GM18505 (cell line): ENCODE results near the gene CACNA1F.
A peak's percentile ranks its signal among the peaks of the same experiment; 100 is the strongest.
"Not testable (repeated sequence)": the region's sequence is repeated elsewhere in the genome, so short reads cannot be mapped to it uniquely, and the experiment has no call there.

ENCODE experiments used
- ATAC-seq: cut with Tn5 transposase; IDR thresholded peaks from one replicate; pipeline ENCODE4 v1.9.1; 2021; ENCODE audit not compliant: unreplicated experiment
- POLR2A ChIP-seq: IDR thresholded peaks from 4 replicates; pipeline ENCODE4 v1.6.1; 2011; ENCODE audit warnings: borderline replicate concordance; ENCODE audit not compliant: insufficient read depth, insufficient read length; ENCODE audit errors: extremely low read depth

Gene CACNA1F

GRCh38 chrX:49175435-49176274 lies 57.5 kb downstream of the CACNA1F start:
- no peak for ATAC-seq
- TF ChIP-seq POLR2A, result no peak

DNA sequence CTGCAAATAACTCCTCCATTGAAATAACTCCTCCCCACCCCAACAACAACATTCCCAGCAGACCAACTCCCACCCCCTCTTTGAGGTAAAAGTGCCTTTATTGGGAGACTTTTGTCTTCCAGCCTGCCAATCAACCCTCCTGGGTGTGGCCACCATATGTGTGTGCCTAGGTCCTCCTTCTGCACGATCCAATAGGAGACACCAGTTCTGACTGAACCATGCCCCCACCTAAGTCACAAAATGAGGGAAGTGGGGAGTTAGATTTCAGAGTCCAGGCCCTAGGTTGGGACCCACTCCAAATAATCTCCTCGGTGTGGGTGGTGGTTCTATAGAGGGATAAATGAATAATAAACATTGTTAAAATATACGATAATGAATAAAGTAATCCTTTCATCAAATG lies 58.4 kb downstream of the CACNA1F start:
- no peak for TF ChIP-seq POLR2A
- ATAC-seq, result no peak

DNA sequence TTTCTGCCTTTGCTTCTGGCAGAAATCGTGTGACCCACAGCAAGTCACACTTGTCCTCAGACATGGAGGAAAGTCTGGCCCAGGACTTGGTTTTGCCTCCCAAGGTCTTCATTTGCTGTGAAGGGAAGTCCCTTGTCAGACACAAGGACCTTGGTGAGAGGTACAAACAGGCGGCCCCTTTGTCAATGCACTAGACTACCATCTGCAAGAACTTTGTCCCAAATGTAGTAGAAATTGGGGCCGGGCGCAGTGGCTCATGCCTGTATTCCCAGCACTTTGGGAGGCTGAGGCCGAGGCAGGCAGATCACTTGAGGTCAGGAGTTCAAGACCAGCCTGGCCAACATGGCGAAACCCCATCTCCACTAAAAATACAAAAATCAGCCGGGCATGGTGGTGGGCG lies 59.6 kb downstream of the CACNA1F start:
- ATAC-seq, result not testable (repeated sequence)

- TF ChIP-seq POLR2A, result no peak
- peak; percentile 53 for ATAC-seq
These were observed 60.8 kb downstream of the CACNA1F start for GRCh38 chrX:49172280-49172780.

- TF ChIP-seq POLR2A, result peak; percentile 53
- peak; percentile 4 for ATAC-seq
These were observed 61.3 kb downstream of the CACNA1F start, which contains the start of gene PLP2 for GRCh38 chrX:49171752-49172279. TSS of gene PLP2 (plus strand) at chrX:49171898. CDS start at chrX:49172001, 103 bp downstream.

- no peak for ATAC-seq
- no peak for TF ChIP-seq POLR2A
These were observed 65.4 kb downstream of the CACNA1F start for GRCh38 chrX:49167740-49168108.

- no peak for ATAC-seq
- no peak for TF ChIP-seq POLR2A
These were observed 66.0 kb downstream of the CACNA1F start for GRCh38 chrX:49166914-49167739.

GRCh38 chrX:49165901-49166881 lies 66.9 kb downstream of the CACNA1F start:
- ATAC-seq, result no peak
- TF ChIP-seq POLR2A, result no peak

DNA sequence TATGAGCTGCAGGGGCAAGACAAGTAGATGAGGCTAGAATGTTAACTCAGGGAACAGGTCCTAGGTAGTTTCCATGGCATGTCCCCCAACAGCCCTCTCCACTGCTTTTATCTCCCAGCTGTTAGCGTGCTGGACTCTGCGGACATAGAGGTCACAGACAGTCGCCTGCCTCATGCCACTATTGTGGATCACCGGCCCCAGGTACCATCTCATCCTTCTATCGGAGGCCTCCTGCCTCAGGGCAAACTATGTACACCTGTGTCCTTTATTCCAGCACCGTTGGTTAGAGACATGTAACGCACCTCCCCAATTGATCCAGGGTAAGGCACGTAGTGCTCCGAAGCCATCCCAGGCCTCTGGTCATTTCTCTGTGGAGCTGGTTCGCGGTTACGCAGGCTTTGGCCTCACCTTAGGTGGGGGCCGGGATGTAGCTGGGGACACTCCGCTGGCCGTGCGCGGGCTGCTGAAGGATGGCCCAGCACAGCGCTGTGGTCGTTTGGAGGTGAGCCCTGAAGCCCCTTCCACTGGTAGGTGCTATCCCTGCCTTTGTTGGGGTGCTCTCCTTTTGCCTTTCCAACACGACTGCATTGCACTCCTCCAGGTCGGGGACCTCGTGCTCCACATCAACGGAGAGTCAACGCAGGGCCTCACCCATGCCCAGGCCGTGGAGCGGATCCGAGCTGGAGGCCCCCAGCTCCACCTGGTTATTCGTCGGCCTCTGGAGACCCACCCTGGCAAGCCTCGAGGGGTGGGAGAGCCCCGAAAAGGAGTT lies 68.4 kb downstream of the CACNA1F start:
- no peak for ATAC-seq
- no peak for TF ChIP-seq POLR2A

DNA sequence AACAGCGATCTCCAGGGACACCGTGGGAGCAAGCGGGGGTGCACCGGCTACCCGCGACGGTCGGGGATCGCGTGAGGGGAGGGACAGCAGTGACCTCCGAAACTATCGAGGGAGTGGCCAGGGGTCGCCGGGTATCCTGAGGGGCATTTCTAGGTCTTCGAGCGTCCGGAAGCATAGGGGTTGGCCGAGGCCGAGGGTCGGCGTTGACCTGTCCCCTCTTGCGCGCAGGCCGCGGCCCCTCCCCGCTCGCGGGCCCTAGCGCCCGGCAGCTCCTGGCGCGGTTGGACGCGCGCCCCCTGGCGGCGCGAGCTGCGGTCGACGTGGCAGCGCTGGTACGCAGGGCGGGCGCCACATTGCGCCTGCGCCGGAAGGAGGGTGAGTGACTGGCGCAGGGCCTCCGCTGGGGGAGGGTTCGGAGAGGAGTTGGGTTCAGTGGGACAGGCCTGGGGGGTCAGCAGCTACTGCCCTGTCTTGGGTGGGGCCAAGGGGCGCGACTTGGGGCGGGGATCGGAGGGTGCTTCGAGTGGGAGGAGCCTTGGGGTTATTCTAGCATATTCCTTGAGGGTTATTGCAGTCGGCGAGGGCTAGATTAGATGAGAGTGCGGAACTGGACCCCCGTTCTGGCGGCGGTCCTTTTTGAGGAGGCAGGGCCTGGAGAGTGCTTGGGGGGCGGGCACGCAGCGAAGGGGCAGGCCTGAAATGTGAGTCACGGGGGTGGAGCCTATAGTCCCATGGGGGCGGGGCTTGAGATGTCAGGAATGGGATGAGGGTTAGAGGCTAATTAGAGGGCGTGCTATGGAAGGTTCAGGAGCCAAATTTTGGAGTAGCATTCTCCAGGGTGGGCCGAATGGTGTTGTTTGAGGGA lies 69.4 kb downstream of the CACNA1F start:
- peak; percentile 44 for TF ChIP-seq POLR2A
- ATAC-seq, result peak; percentile 53

DNA sequence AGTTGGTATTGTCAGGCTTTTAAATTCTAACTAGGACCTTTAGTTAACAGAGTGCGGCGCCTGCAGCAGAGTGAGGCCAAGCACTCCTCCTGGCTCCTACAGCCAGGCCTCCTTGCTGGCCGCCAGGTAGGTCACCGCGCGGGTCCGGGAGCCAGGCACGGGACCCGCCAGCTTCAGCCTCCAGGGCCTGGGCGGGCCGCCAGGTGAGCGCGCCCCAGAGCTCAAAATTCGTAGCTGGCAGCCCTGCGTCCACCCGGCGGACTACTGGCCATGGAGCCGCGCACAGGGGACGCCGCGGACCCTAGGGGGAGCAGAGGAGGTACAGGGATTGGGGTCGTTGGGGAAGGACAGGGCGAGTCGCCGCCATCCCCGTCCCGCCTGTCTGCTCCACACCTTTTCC lies 70.5 kb downstream of the CACNA1F start, which contains the start of gene MAGIX:
Gene MAGIX (plus strand): TSS at position 139 of the 400 bp plus-strand sequence. CDS start 132 bp downstream, at position 271.
- no peak for TF ChIP-seq POLR2A
- ATAC-seq, result no peak
